Measurements from ENCODE around the gene HPSE2.

- TF ChIP-seq POLR2AphosphoS5 (IDR thresholded peaks at IDR 0.05; ENCODE audit: low read depth, low read length) (no peak), CTCF (IDR thresholded peaks at IDR 0.05) (no peak), FOXM1 (IDR thresholded peaks at IDR 0.05; ENCODE audit: low read depth) (no peak)
Measured at GRCh38 chr10:98517672-98518071, 718.0 kb downstream of the HPSE2 start.

Measured in SK-N-SH (cell line).